ENCODE data around the gene CORO2A. TPM values are rescaled to one million over a fixed set of nuclear protein-coding genes. Genes with fewer than 3 reads are reported as not detected.

CORO2A gene
- total and polyA plus RNA-seq, 2 of the 13 experiments (the other 11 are each of a cell fraction or from before 2014, with no cell fraction given): 14.4 to 15.3 TPM

DNA sequence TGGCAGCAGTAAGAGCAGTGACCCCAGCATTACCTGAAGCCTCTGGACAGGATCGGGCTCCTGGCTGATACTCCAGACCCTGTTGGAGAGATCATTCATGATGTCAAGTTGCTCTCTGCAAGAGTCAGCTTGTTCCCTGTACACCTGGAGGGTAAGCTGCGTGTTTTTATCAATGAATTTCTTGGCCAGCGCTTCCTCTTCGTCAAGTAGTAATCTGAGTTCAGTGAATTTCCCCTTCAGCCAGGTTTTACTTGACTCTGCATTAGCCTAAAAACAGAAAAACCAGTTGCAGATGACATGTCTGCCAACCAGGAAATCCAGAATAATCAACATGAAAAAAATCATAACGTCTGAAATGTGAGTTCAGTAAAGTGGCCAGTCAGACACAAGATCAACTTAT lies 92.5 kb downstream of the CORO2A start:
- intact Hi-C loops (cut with micrococcal nuclease; ENCODE audit: unreplicated experiment) (no loop called here), in situ Hi-C loops (cut with HindIII; ENCODE audit: extremely low pct_ligation_motif_present, low pct_unique_long_range_greater_than_20kb) (no loop called here)
- BruUV-seq (replicated peaks): no TSS peak
- Histone ChIP-seq H3K79me2 (ENCODE audit: insufficient read depth, low read length) (no peaks in the 10 kb centered on the region), H3K4me3 (replicated peaks in 1 of 3; ENCODE audit: insufficient read depth in 1 of 3, low read depth in 2 of 3, low read length in 3 of 3) (no peak overlapping the region), H3K27ac (ENCODE audit: extremely low read length, insufficient read depth, low read length) (no peak overlapping the region), H3K4me2 (ENCODE audit: low read depth, low read length) (no peak overlapping the region), H3K4me1 (ENCODE audit: insufficient read depth, low read length) (peaks cover 14% of the 10 kb centered on the region), H4K20me1 (ENCODE audit: insufficient read depth, low read length) (no peaks in the 10 kb centered on the region), H3K9me3 (ENCODE audit: low read length) (no peaks in the 10 kb centered on the region), H3K36me3 (replicated peaks in 1 of 2; ENCODE audit: control insufficient read depth in 1 of 2, insufficient read depth in 2 of 2, low read length in 2 of 2) (peaks cover 13 to 46% of the 10 kb centered on the region in 2 experiments; a peak in 4 of 5 replicates), H2AFZ (ENCODE audit: low read length) (no peak overlapping the region), H3K9ac (ENCODE audit: insufficient read depth, low read depth, low read length) (no peak overlapping the region), H3K27me3 (ENCODE audit: control insufficient read depth in 1 of 2, insufficient read depth in 2 of 2, low read length in 2 of 2) (no peaks in the 10 kb centered on the region)
- DNase-seq (ENCODE audit: low spot score): no peak
- WGBS (ENCODE audit: low lambda C conversion rate): 94% methylated on average over 5 of the region's 5 CpGs
- no peak for TF ChIP-seq IKZF4 (CRISPR knock-in tag; IDR thresholded peaks at IDR 0.05; ENCODE audit: borderline replicate concordance, low read depth, not compliant biosample characterization)
- TF ChIP-seq, protein P1, sequence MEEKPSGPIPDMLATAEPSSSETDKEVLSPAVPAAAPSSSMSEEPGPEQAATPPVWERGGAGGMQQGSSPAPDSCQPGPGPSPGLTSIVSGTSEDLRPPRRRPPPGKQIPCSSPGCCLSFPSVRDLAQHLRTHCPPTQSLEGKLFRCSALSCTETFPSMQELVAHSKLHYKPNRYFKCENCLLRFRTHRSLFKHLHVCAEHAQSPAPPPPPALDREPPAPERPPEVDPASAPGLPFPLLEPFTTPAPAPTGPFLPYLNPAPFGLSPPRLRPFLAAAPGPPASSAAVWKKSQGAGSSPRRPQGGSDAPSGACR (CRISPR knock-in tag; IDR thresholded peaks at IDR 0.05): no peak
- TF ChIP-seq NCOA5 (CRISPR knock-in tag; IDR thresholded peaks at IDR 0.05): no peak
- no peak for TF ChIP-seq ZBTB1 (CRISPR knock-in tag; IDR thresholded peaks at IDR 0.05; ENCODE audit: borderline replicate concordance)
- FAIRE-seq: no peak
- ChIA-PET POLR2A (no interaction called here), CTCF (ENCODE audit: low intra/inter-chr PET ratio, low total read pairs) (no interaction called here)
- no peak for ATAC-seq

DNA sequence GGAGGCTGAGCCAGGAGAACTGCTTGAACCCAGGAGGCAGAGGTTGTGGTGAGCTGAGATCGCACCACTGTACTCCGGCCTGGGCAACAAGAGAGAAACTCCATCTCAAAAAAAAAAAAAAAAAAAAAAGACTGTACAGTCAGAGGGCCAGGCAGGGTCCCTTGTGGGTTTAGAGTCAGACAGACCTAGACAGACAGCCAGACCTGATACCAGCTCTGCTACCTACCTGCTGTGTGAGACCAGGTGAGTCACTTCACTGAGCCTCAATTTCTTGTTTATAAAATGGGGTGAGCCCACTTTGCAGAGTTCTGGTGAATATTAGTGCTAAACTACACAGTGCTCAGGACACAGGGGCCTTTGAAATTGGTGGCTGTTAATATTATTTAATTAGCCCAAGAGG lies 93.1 kb downstream of the CORO2A start:
- intact Hi-C loops (cut with micrococcal nuclease; ENCODE audit: unreplicated experiment): no loop called here
- WGBS (ENCODE audit: low lambda C conversion rate): 96% methylated on average over 2 of the region's 2 CpGs
- no peak overlapping the region for H2AFZ ChIP-seq (ENCODE audit: low read length)
- no peak overlapping the region for H3K4me3 ChIP-seq (replicated peaks in 1 of 3; ENCODE audit: insufficient read depth in 1 of 3, low read depth in 2 of 3, low read length in 3 of 3)
- ATAC-seq (no peak), DNase-seq (ENCODE audit: low spot score) (no peak), FAIRE-seq (no peak)
- in situ Hi-C loops (cut with HindIII; ENCODE audit: extremely low pct_ligation_motif_present, low pct_unique_long_range_greater_than_20kb): no loop called here
- no peaks in the 10 kb centered on the region for H4K20me1 ChIP-seq (ENCODE audit: insufficient read depth, low read length)
- H3K27me3 ChIP-seq (ENCODE audit: control insufficient read depth in 1 of 2, insufficient read depth in 2 of 2, low read length in 2 of 2): no peaks in the 10 kb centered on the region
- peaks cover 13 to 41% of the 10 kb centered on the region in 2 experiments; a peak in 4 of 5 replicates for H3K36me3 ChIP-seq (replicated peaks in 1 of 2; ENCODE audit: control insufficient read depth in 1 of 2, insufficient read depth in 2 of 2, low read length in 2 of 2)
- no peak overlapping the region for H3K9ac ChIP-seq (ENCODE audit: insufficient read depth, low read depth, low read length)
- no peaks in the 10 kb centered on the region for H3K9me3 ChIP-seq (ENCODE audit: low read length)
- no peak overlapping the region for H3K4me2 ChIP-seq (ENCODE audit: low read depth, low read length)
- peaks cover 14% of the 10 kb centered on the region for H3K4me1 ChIP-seq (ENCODE audit: insufficient read depth, low read length)
- no peaks in the 10 kb centered on the region for H3K79me2 ChIP-seq (ENCODE audit: insufficient read depth, low read length)
- CTCF ChIA-PET (ENCODE audit: low intra/inter-chr PET ratio, low total read pairs): no interaction called here
- BruUV-seq (replicated peaks): no TSS peak
- H3K27ac ChIP-seq (ENCODE audit: extremely low read length, insufficient read depth, low read length): no peak overlapping the region
- POLR2A ChIA-PET: interaction anchor here (0.7 kb wide), 2 partner anchors 18 to 129 kb away, joined by 3 to 4 read pairs; no protein-coding TSS in a partner anchor
- TF ChIP-seq ZNF510 (CRISPR knock-in tag; IDR thresholded peaks at IDR 0.05; ENCODE audit: low read depth) (no peak), GABPA (IDR thresholded peaks at IDR 0.05; ENCODE audit: low read depth, low read length) (no peak), GABPA (CRISPR knock-in tag; IDR thresholded peaks at IDR 0.05; ENCODE audit: low read depth) (no peak), ZNF256 (CRISPR knock-in tag; conservative IDR thresholded peaks at IDR 0.05) (no peak), HDAC2 (CRISPR knock-in tag; IDR thresholded peaks at IDR 0.05) (no peak)
- TF ChIP-seq, protein P2, sequence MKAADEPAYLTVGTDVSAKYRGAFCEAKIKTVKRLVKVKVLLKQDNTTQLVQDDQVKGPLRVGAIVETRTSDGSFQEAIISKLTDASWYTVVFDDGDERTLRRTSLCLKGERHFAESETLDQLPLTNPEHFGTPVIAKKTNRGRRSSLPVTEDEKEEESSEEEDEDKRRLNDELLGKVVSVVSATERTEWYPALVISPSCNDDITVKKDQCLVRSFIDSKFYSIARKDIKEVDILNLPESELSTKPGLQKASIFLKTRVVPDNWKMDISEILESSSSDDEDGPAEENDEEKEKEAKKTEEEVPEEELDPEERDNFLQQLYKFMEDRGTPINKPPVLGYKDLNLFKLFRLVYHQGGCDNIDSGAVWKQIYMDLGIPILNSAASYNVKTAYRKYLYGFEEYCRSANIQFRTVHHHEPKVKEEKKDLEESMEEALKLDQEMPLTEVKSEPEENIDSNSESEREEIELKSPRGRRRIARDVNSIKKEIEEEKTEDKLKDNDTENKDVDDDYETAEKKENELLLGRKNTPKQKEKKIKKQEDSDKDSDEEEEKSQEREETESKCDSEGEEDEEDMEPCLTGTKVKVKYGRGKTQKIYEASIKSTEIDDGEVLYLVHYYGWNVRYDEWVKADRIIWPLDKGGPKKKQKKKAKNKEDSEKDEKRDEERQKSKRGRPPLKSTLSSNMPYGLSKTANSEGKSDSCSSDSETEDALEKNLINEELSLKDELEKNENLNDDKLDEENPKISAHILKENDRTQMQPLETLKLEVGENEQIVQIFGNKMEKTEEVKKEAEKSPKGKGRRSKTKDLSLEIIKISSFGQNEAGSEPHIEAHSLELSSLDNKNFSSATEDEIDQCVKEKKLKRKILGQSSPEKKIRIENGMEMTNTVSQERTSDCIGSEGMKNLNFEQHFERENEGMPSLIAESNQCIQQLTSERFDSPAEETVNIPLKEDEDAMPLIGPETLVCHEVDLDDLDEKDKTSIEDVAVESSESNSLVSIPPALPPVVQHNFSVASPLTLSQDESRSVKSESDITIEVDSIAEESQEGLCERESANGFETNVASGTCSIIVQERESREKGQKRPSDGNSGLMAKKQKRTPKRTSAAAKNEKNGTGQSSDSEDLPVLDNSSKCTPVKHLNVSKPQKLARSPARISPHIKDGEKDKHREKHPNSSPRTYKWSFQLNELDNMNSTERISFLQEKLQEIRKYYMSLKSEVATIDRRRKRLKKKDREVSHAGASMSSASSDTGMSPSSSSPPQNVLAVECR (CRISPR knock-in tag; IDR thresholded peaks at IDR 0.05; ENCODE audit: borderline replicate concordance): no peak
- TF ChIP-seq, protein P3, sequence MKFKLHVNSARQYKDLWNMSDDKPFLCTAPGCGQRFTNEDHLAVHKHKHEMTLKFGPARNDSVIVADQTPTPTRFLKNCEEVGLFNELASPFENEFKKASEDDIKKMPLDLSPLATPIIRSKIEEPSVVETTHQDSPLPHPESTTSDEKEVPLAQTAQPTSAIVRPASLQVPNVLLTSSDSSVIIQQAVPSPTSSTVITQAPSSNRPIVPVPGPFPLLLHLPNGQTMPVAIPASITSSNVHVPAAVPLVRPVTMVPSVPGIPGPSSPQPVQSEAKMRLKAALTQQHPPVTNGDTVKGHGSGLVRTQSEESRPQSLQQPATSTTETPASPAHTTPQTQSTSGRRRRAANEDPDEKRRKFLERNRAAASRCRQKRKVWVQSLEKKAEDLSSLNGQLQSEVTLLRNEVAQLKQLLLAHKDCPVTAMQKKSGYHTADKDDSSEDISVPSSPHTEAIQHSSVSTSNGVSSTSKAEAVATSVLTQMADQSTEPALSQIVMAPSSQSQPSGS (CRISPR knock-in tag; IDR thresholded peaks at IDR 0.05): no peak
- TF ChIP-seq, protein P4, sequence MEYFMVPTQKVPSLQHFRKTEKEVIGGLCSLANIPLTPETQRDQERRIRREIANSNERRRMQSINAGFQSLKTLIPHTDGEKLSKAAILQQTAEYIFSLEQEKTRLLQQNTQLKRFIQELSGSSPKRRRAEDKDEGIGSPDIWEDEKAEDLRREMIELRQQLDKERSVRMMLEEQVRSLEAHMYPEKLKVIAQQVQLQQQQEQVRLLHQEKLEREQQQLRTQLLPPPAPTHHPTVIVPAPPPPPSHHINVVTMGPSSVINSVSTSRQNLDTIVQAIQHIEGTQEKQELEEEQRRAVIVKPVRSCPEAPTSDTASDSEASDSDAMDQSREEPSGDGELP (IDR thresholded peaks at IDR 0.05; ENCODE audit: borderline replicate concordance, low read depth): no peak

Data from HepG2 (cell line).